GM18508 (cell line): ENCODE measurements around the gene TLX1.

Experiments
- ATAC-seq: cut with Tn5 transposase; IDR thresholded peaks from one replicate; pipeline ENCODE4 v1.9.1; 2021; ENCODE audit warnings: moderate number of reproducible peaks; ENCODE audit not compliant: insufficient read depth, unreplicated experiment

TLX1 gene

DNA sequence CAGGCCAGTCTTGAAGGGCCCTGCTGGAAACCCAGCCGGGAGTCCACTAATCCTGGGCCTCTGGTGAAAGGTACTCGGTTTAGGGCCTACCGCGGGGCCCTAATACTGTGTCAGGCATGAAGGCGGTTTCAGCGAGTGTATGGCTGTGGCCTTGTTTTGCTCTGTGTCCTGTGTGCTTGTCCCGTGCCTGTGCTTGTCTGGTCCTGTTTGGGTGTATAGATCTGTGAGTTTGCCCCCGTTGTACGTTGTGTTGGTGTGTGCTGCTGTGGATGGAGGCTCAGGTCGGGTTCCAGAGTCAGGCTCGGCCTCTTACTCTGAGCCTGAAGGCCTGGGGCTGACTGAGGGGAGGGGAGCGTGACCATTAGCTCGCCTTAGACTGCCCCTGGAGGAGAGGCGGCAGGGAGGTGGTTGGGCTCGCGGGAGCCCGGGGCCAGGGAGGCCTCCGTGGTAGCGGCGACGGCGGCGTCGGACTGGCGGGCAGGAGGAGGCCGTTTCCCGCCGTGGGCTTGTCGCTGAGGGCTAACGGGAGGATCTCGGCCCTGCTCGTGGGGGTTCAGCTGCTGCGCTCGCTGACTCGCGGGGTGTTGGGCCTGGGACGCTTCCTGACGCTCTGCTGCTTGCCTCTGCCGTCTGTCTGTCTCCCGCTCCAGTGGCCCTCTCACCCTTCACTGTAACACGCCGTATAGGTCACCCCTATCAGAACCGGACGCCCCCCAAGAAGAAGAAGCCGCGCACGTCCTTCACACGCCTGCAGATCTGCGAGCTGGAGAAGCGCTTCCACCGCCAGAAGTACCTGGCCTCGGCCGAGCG is 2.6 kb downstream of the TLX1 start:
- ATAC-seq, result no peak

DNA sequence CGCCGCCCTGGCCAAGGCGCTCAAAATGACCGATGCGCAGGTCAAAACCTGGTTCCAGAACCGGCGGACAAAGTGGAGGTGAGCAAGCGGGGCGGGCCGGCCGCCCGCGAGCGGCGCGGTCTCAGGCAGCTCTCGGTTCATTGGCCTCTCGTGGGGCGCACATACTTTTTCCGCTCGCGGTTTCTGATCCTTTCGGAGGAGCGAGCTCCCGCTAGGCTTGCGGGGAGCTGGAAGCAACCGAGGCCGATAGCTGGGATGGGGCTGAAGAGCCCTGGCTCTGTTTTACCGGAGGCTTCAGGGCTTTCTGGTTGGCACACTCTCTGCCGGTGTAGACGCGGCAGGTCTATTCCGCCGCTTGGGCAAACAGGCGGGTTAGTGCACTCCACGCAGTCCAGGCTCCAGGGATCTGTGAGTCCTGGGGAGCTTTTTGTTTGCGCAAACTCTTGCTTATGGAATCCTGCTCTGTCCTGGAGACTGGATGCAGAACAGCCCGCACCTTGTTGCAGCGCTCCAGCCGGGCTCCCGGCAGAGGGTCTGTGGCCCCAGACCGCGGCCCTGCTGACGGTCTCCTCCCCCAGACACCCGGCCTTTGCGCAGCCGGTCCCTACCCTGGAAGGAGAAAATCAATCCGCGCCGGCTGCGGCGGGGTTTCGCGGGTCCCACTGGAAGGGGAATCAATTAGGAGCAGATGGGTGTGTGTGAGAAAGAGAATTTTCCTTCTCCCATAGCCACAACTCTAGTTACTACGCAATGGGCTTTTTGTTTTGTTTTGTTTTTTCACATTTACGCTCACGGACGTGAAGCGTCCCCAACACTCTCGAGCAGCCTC is 3.4 kb downstream of the TLX1 start:
- ATAC-seq, result no peak

DNA sequence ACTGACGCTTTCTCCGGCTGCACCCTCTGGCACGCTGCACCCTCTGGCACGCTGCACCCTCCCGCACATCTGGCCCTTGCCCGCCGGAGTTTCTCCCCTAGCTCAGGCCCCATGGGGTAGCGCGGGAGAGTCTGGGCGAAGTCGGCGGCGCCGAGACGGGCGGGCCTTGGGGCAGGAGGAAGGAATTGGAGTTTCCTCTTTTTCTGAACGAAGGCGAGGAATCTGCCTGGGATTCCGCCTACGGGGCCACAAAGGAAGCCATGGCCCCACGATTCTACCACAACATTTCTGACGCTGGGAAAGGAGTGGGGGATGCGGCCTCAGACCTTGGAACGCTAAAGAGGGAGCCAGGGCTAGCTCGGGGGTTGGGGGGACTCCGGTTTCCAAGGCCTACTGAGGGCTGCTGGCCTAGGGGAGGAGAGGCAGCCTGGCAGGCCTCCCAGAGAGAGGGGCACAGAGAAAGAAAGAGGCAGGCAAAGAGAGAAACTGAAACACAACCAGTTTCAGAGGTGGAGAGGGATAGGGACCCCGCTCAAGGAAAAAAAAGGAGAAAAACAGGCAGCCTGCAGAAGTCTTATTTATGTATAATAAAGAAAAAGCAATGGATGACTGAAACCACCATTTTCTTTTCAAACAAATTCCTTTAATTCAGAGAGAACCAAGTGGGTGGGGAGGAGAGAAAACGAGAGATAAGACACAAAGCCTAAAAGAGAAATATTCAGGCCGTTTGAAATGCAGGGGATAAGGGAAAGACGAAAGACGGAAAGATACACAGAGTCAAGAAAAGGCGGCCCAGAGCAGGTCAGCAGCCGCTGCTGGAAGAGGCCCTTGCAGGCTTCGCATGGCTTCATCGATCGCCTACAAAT is 4.3 kb downstream of the TLX1 start:
- ATAC-seq, result no peak

DNA sequence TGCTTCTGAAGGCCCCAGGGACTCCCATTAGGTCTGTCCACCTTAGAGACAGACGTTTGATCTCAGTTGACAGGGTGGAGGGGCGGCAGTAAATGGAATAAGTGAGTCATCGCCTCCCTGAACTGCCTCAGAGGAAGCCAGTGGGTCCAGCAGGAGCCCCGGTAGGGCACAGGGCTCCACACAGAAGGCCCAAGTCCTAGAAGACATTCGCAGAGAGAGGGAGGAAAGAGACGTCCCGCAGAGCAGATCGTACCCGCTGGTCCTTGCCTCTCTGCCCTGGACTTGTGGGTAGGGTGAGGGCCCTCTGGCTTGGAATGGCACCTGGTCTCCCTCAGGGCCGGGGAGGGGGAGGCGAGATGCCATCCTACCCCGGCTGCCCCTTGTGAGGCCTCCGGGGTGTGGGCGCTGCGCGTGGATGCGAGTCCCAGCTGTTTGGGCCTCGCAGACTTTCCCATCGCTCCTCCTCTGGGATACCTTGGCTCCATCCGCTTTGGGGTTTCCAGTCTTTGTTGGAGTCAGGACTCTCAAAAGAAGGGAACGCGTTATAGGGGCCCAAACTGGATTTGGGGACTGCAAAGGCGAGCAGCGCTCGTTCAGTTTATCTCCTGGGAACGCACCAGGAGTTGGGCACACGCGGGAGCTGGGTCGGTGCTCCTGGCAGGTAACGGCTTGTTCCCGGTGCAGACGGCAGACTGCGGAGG is 5.1 kb downstream of the TLX1 start:
- no peak for ATAC-seq

DNA sequence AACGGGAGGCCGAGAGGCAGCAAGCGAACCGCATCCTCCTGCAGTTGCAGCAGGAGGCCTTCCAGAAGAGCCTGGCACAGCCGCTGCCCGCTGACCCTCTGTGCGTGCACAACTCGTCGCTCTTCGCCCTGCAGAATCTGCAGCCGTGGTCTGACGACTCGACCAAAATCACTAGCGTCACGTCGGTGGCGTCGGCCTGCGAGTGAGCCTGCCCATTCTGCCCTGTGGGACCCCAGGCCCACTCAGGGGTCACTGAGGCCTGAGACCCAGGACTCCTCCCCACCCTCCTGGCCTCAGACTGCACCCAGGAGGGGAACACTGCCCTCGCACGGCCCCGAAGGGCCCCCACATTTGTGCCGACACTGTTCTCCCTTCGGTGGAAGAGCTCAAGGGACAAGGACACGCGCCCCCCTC is 5.6 kb downstream of the TLX1 start:
- ATAC-seq, result no peak

DNA sequence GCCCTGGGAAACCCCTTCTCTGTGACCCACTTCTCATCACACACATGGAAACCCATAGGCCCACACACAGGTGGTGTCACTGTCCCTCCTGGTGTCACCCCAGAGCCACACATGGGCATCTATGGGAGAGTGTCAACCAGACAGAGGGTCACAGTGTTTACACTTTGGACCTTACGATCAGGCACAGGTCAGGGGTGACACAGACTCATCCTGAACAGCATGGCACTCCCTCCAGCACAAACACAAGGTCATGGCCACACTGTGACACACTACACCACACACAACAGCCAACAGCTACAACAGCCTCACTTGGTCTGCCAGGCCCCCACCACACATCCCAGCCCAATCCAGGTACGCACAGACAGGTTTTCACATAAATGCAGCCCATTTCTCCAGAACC is 6.2 kb downstream of the TLX1 start:
- ATAC-seq, result no peak

DNA sequence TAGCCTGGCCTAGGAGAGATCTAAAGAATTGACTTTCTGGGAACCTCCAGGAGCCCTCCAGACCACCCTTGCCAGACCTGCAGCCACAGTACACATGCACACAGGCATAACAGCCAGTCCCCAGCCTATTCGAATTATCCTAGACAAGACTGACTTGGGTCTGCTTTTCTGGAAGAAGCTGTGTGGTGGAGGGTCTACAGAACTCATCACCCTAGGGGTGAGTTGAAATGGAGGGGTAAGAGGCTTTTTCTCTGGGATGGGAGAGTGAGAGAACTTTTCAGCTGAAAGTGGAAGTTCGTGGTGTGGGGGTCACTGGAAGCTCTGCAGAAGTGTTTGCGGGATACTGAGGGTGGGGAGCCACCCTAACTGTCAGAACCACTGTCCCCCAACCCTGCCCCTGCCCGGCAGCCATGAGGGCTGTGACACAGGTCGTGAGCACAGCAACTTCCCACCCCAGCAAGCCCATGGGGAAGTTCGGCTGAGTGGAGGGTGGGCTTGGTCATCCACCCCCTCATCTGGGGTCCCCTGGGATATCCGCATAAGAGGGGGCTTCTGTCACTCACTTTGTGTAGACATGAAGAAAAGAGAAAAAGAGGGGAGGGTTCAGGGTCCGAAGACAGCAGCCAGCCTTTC is 7.8 kb downstream of the TLX1 start:
- ATAC-seq, result no peak

DNA sequence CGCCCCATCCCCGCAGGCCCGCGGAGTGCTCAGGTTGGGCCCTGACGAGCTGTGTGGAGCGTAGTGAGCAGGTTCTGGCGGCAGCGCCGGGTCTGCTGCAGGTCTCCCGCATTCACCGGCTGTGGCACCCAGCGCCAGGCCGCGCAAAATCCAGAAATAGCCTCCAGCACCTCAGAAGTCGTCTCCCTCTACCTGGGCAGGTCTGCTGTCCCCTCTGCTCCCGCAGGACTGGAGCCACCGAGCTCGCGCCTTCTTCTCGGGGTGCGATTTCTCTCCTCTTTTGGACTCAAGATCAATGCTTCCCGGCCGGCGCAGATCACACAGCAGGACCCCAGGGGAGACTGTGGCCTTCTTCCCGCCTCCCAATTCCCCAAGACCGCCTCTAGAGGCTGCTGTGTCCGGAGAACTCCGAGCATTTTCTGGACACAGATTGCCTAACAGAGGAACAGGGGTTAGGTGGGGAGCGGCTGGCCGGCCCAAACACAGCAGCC is 8.4 kb downstream of the TLX1 start:
- no peak for ATAC-seq

DNA sequence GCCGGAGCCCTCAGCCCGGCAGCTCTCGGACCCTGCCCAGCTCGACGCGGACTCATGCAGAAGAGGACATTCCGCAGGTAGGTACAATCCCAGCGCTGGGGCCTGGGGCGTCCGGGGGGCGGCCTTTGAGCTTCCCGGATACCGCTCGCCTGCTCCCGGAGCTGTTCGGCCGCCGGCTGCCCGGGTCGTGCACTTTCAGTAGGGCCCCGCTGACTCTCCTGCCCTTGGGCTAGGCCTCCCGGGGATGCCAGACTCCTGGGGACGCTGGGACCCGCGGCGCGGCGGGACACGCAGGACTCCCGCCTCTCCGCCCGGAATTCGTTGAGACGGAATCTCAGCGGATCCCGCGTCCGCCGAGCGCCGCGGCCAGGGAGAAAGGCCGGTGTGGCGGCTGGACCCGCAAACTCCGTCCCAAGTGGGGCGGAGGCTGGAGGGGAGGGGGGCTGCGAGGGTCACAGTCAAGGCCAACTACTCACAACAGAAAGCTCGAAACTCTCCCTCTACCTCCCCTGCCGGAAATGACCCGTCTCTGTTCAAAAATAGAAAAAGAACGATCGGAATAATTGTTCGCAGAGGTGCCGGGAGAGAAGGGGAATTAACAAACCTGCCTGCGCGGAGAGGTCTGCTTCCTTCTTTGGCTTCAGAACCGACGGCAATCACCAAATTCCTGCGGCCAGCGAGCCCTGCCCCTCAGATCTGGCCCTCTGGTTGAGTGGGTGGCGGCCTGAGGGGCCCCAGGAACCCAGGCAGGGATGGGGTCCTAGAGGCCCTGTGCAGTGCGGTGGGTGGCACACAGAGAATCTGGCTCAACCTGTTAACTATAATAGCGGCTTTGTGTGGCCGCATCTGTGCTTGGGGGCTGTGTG is 9.2 kb downstream of the TLX1 start:
- no peak for ATAC-seq

DNA sequence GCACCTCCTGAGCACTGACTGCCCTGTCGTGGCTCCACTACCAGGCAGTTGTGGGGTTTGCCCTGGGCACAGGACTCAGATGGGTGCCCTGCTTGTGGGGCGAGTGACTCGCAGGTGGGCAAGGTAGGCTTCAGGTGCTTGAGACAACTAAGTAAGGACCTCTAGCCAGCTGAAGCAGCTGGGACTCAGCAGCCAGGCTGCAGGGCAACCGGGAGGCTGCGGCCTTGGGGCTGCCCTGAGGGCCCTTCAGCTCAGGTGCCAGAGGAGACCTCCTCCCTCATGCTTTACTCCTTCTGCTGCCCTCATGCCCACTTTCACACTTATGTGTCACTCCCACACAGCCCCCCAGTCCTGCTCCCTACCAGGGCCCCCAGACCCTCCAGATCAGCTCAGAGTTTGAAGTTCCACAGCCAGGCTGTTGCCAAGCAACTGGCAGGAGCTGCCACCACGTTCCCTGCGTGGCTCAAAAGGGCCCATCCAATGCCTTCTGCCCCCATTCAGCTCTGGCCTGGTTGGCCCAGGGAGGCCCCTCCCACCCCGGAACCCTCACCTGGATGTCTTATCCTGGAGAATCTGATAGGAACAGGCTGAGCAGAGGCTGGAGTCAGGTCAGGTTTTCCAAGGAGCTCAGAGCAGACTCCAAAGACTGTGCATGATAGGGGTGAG is 10.0 kb downstream of the TLX1 start:
- no peak for ATAC-seq

DNA sequence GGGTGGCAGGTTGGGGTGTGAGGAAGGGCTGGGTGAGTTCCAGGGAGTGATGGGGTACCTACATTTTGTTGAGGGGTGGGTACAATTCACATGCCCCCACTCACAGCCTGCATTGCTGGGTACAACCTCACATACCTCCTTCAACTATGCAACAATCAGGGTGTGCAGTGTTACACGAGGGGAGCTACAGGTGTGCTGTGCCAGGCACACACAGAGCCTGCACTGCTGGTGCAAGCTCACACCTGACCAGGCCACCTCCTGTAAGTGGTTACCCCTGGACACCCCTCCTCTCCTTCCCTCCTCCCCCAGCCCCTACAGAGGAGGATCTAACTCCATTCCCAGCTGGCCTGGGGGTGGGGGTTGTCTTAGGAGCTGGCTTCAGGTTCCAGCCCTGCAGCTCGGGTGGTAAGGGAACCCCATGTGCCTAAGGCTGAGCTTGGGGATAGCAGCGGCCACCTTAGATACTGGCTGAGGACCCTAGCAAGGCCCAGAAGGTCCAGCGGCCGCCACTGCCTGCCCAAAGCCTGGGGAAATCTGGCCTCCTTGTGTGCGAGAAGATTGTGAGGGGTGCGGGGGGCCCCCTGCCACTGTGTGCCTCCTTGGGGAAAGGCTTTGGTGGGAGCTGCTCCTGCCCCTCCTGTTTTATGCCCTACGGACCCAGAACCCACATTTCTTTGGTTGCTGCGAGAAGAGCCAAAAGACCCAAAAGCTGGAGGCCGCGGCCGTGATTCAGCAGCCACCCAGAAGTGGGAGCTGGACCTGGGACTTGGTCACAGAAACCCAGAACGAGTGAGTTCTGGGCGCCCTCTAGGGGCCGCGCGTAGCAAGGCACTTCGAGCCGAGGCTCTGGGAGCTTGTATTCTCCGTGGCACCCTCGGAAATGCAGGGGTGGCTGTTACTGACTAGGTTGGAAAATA is 10.8 kb downstream of the TLX1 start:
- ATAC-seq, result no peak

DNA sequence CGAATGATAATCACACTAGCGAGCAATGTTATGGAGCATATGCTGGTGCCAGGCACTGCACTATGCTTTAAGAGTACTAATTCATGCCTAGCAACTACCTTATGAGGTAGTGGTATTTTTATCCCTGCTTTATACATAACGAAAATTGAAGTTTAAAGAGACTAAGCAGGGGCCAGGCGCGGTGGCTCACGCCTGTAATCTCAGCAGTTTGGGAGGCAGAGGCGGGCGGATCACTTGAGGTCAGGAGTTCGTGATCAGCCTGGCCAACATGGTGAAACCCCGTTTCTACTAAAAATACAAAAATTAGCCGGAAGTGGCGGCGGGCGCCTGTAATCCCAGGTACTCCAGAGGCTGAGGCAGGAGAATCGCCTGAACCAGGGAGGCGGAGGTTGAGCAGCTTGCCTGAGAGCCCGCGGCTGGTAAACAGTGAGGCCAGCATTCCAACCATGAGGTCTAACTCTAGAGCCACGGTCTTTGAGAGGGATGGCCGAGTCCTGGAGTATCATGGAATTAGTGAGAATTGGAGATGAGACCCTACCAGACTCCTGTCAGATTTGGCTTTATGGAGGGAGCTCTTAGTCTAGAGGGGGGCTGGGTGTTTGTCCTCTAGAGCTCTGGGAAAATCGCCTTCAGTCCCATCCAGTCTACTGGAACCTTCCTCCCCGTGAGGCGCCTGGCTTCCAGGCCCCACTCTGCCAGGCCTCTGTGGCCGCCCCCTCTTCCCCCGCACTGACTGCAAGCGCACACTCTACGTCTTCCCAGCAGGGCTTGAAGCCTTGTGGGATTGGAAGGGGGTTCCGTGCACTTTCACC is 11.6 kb downstream of the TLX1 start:
- ATAC-seq, result no peak

DNA sequence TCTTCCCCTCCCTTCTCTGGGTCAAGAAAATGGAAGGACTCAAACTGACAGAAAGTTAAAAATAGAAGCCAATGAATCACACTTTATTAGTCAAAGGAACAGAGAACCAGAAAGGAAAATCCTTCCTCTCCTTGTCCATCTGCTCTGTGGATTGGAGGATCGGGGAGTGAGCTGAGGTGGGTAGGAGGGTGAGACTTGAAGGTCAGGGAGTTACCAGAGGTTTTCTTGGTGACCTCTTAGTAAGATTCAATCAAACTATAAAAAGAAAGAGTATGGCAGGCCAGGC is 12.2 kb downstream of the TLX1 start:
- ATAC-seq, result no peak

DNA sequence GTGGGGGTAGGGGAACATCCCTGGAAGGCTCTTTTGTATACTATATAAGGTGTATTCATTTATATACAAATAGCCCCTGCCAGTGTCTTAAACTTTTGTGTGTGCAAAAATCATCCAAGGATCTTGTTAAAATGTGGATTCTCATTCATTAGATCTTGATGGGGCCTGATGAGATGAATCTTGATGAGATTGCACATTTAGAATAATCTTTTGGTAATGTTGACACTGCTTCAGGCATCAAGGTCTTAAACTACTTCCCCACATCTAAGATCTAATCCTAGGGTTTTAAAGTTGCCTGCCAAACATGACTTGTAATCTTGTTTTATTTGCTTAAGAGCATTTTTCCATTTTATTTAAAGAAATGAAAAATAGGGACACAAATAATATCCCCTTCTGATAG is 13.0 kb downstream of the TLX1 start:
- no peak for ATAC-seq

DNA sequence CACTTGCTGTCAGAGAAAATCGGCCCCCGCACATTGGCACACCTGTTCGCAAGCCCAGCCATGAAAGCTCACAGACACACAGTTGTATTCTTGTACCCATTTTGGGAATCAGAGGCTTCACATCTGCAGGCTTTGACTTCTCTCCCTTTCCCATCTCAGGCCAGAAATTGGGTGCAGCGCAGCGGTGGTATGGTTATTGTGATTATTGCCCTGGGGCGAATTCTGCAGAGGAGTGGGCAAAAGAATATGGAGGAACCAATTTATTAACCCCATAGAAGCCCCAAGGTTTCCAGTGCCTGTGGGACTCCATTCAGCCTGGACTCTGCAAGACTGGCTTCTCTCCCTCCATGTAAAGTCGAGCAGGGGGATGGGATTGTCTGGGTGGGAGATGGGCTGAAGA is 14.0 kb downstream of the TLX1 start:
- no peak for ATAC-seq

DNA sequence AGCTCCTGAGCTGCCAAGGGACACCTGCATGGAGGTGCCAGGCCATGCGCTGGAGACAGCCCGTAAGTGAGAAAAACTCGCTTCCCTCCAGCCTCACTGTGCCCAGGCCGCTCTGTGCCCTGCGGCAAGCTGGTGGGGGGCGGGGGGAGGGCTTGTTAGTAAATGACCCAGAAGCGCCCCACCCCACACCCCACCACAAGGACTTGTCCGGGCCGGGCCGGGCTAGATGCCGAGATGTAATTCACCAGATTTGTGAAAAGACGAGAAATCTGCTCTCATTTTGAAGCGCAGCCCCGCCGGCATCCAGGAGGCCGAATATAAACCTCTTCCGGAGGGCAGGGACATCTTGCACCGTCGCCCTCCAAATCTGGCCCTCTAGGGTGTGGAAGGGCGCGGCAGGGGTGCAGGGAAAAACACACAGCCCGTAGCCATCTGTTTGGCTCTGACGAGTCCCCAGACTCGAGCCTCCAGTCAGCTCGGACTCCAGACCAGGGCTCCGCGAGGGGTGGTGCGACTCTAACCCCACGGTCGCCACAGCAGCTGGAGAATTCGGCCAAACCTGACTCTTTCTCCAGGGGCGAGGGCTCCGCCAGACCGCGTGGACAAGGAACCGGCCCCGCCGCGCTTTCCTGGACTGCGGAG is 14.8 kb downstream of the TLX1 start:
- no peak for ATAC-seq
